Right lobe of liver (tissue), 6 donors: ENCODE measurements around the gene HSD17B12. TPM values are rescaled to one million over a fixed set of nuclear protein-coding genes. Genes with fewer than 3 reads are reported as not detected.

Experiments
- ATAC-seq, 4 donors: fragments of 200-7000 bp; cut with Tn5 transposase; one replicate each; pipeline ENCODE4 v1.9.1; 2020; ENCODE audit warnings: mild to moderate bottlenecking in 4 of 4, moderate library complexity in 4 of 4
- DNase-seq, 3 donors: peaks; one replicate each; pipeline ENCODE4 v3.0.0-alpha.2; 2020
- H3K27ac ChIP-seq, 3 donors: fragments of 200-600 bp; one replicate each; pipeline ENCODE4 v1.8.0; 2022
- H3K27me3 ChIP-seq, 2 donors: fragments of 200-600 bp; one replicate each; pipeline ENCODE4 v1.8.0; 2022
- H3K36me3 ChIP-seq, 4 donors: fragments of 200-600 bp; sonication (generic) in 1 of 4; one replicate each; pipeline versions ENCODE4 v1.5.1 to v1.8.0; 2017 to 2022; ENCODE audit warnings: control low read depth in 1 of 4
- H3K4me1 ChIP-seq, 4 donors: fragments of 200-600 bp; sonication (generic) in 1 of 4; one replicate each; pipeline versions ENCODE4 v1.5.1 to v1.8.0; 2017 to 2022; ENCODE audit warnings: control low read depth in 1 of 4
- H3K4me3 ChIP-seq, 3 donors: fragments of 200-600 bp; one replicate each; pipeline ENCODE4 v1.8.0; 2022
- H3K9me3 ChIP-seq, 4 donors: fragments of 200-600 bp; sonication (generic) in 1 of 4; one replicate each; pipeline versions ENCODE4 v1.5.1 to v1.8.0; 2017 to 2022; ENCODE audit warnings: control low read depth in 1 of 4
- POLR2A ChIP-seq: fragments of 450-650 bp; IDR thresholded peaks from one replicate; pipeline ENCODE4 v1.6.1; 2017; ENCODE audit warnings: antibody characterized with exemption, mild to moderate bottlenecking
- WGBS: methylation state at CpG from one replicate; pipeline ENCODE4 v1.1.6; 2018; ENCODE audit warnings: low coverage, low lambda C conversion rate; ENCODE audit not compliant: insufficient coverage; ENCODE audit errors: missing lambda C conversion rate; 5-methylcytosine and 5-hydroxymethylcytosine counted together
- intact Hi-C, 2 donors: fragments of 100-400 bp; cut with DNase I; formaldehyde crosslinking; loops; one replicate each; pipeline versions ENCODE4 v1.11.2 to v1.14.1; 2022
- long read RNA-seq: library from polyadenylated mRNA; unstranded; transcript quantifications from one replicate; pipeline ENCODE4 v2.0.0, GENCODE V29; 2019
- total RNA-seq, 6 experiments: library from RNA; depleted of rRNA in 2 of 6; stranded (reverse); fragments of >200 nt in 2 of 6; fragmentation: NEBNext Ultra II Directional in 3 of 6; extraction: Animal tissue kit (Norgen Biotek cat#: 25700) in 3 of 6; gene quantifications; one replicate each; pipeline versions ENCODE4 v1.1.0 to v1.2.4, GENCODE V29; 2016 to 2023
- TF ChIP-seq, protein P1 (sequence below), 4 donors: fragments of 200-600 bp in 3 of 4; fragments of 450-650 bp in 1 of 4; IDR thresholded peaks; one replicate each; pipeline versions ENCODE4 v1.5.1 to v1.8.0; 2016 to 2022; ENCODE audit warnings: antibody characterized with exemption in 4 of 4, mild to moderate bottlenecking in 2 of 4
- donor health status: DM: no; HTN: yes; CAD: no.
- donor health status: DM: no; HTN: no; CAD: no.
- donor health status: DM: no; HTN: no; CAD: no.
- donor health status: DM: no; HTN: yes; CAD: no.
- donor health status: DM: no; HTN: yes; CAD: no.

The HSD17B12 gene
- total RNA-seq, result 100 to 1,000 TPM in 2 of 6 experiments, 10 to 100 TPM in 4; 68.3 to 107 (median 93.2) TPM
- long read RNA-seq, full-length matches to known transcripts, result 17 of 24 reads
- long read RNA-seq, partial matches to known transcripts, result 6 of 24 reads
- long read RNA-seq, other reads (novel, unspliced or antisense), result 1 of 24 reads

DNA sequence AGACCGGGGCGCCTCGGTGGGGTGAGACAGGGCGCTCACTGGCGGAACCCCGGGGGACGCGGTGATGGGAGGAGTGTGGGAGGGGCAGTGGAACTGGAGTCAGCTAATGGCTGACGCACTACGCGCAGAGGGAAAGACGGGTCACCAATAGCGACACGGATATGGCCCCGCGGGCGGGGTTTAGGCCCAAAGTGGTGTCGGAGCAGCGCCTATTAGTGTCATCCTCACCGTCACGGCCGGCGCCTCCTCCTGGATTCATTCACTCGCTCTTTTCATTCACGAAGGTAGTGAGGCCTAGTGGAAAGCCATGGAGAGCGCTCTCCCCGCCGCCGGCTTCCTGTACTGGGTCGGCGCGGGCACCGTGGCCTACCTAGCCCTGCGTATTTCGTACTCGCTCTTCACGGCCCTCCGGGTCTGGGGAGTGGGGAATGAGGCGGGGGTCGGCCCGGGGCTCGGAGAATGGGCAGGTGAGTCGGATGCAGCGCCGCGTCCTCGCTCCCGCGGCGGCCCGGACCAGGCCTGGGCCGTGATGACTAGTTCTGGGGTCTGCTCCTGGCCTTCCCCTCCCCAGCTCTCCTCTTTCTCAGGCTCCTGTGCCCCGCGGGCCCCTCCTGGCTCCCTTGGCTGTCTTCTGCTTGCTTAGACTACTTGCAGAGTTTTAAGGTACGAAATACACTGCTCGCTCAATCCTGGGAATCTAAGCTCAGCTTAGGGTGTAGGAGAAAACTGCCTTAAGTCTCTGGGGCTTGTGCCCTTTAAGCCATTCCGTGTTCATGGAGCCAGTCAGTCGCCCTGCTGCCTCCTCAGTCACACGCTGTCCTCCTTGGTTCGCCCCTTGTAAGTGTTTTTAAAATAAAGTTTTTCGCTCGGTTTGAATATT is at the start of gene HSD17B12:
HSD17B12 (plus strand) TSS at position 218 of the 880 bp plus-strand sequence; CDS start at position 308, 90 bp downstream.
- intact Hi-C loops, result no loop called here
- peak; percentile 98 to 100 (median 99) for ATAC-seq

DNA sequence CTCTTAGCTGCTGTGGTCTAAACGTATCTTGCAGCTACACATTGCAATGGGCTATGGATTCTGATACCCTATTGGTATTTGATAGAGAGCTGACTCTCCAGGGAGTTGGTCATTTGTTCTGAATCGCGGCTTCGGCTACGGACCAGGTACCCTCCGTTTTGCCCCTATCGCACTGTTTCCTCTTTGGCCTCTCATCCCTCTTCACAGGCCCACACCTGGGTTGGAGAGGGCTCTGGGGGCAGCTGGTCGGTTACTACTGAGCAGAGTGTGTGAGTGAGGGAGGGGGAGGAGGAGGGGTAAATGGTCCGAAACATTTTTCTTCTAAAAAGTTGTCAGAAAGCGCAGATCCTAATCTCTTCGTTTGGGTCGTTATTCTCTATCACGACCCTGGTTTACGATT is 48.8 kb upstream of the HSD17B12 start:
- intact Hi-C loops, result no loop called here
- ATAC-seq, result no peak
- Histone ChIP-seq H3K27ac (no peak overlapping the region), H3K4me1 (no peaks in the 10 kb centered on the region), H3K36me3 (no peaks in the 10 kb centered on the region), H3K9me3 (no peaks in the 10 kb centered on the region), H3K4me3 (no peak overlapping the region), H3K27me3 (no peaks in the 10 kb centered on the region)
- DNase-seq, result no peak
- no peak for TF ChIP-seq POLR2A
- TF ChIP-seq, protein P1, sequence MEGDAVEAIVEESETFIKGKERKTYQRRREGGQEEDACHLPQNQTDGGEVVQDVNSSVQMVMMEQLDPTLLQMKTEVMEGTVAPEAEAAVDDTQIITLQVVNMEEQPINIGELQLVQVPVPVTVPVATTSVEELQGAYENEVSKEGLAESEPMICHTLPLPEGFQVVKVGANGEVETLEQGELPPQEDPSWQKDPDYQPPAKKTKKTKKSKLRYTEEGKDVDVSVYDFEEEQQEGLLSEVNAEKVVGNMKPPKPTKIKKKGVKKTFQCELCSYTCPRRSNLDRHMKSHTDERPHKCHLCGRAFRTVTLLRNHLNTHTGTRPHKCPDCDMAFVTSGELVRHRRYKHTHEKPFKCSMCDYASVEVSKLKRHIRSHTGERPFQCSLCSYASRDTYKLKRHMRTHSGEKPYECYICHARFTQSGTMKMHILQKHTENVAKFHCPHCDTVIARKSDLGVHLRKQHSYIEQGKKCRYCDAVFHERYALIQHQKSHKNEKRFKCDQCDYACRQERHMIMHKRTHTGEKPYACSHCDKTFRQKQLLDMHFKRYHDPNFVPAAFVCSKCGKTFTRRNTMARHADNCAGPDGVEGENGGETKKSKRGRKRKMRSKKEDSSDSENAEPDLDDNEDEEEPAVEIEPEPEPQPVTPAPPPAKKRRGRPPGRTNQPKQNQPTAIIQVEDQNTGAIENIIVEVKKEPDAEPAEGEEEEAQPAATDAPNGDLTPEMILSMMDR (IDR thresholded peaks at IDR 0.05), result no peak
- 22% methylated on average over 12 of the region's 14 CpGs for WGBS

More for the DNA sequence above, at the start of gene HSD17B12:
- no peaks in the 10 kb centered on the region for H3K9me3 ChIP-seq
- peak within 1 kb of the TSS; percentile 76 to 96 (median 93) for H3K27ac ChIP-seq
- DNase-seq, result peak; percentile 99 to 100 (median 99)
- H3K27me3 ChIP-seq, result no peaks in the 10 kb centered on the region
- H3K4me1 ChIP-seq, result peaks cover 0 to 12% (median 7%) of the 10 kb centered on the region in 4 donors
- under 1% methylated on average over 48 of the region's 62 CpGs for WGBS
- H3K36me3 ChIP-seq, result no peaks in the 10 kb centered on the region
- peak within 1 kb of the TSS; percentile 74 to 87 (median 80) for H3K4me3 ChIP-seq
- TF ChIP-seq, protein P1 (IDR thresholded peaks at IDR 0.05), result peak in 1 of 4 donors; percentile 13
- TF ChIP-seq POLR2A, result peak; percentile 97

DNA sequence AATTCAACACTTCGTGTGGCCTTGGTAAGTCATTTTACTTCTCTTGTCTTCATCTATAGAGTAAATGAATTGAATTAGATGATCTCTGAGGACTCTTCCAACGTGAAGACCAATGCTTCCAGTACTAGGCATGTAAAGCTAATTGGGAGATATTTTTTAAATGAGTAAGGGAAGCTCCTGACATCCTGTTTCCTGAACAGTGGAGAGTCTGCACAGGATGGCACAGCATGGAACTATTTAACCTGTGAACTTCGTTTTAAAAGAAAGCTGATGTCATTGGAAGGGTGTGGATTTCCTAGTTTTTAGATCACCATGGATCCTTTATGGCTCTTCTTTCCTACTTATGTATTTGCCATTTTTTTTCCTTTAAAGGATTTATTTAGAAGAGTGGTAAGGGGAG is 48.4 kb upstream of the HSD17B12 start:
- no peaks in the 10 kb centered on the region for H3K27me3 ChIP-seq
- DNase-seq, result no peak
- ATAC-seq, result no peak
- TF ChIP-seq, protein P1 (IDR thresholded peaks at IDR 0.05), result no peak
- TF ChIP-seq POLR2A, result no peak
- no peaks in the 10 kb centered on the region for H3K36me3 ChIP-seq
- no peaks in the 10 kb centered on the region for H3K4me1 ChIP-seq
- H3K9me3 ChIP-seq, result no peaks in the 10 kb centered on the region
- WGBS, result 12% methylated on average over 3 of the region's 3 CpGs
- H3K4me3 ChIP-seq, result no peak overlapping the region
- intact Hi-C loops, result no loop called here
- H3K27ac ChIP-seq, result no peak overlapping the region

DNA sequence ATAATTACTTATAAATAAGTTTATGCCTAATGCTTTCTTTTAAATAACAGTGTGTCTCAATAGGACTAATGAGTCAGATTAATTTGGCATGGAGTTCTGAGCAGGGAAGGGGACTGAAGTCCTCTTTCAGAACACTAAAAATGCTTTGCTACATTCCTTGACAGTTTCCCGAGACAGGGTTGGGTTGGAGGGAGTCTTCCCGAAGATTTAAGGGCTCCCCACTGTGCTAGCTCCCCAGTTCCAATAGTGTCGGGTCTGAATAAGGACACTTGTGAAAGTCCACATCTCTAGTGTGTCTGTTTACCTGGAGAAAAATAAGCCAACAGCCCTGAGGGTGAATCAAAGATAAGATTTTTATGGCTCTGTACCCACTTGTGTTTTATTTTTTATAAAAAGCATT is 41.8 kb upstream of the HSD17B12 start:
- Histone ChIP-seq H3K27ac (no peak overlapping the region), H3K4me3 (no peak overlapping the region), H3K27me3 (no peaks in the 10 kb centered on the region), H3K4me1 (no peaks in the 10 kb centered on the region), H3K9me3 (no peaks in the 10 kb centered on the region), H3K36me3 (no peaks in the 10 kb centered on the region)
- no peak for ATAC-seq
- no peak for DNase-seq
- intact Hi-C loops, result no loop called here
- TF ChIP-seq POLR2A, result no peak
- TF ChIP-seq, protein P1 (IDR thresholded peaks at IDR 0.05), result no peak
- WGBS, result 20% methylated on average over 3 of the region's 3 CpGs
